Vagina (tissue), 2 donors: ENCODE results near the gene CD4.

Experiments
- POLR2A ChIP-seq, 2 donors: fragments of 450-650 bp; IDR thresholded peaks; one replicate each; pipeline ENCODE4 v1.6.1; 2017; ENCODE audit warnings: antibody characterized with exemption in 2 of 2, mild to moderate bottlenecking in 2 of 2, moderate library complexity in 2 of 2
- TF ChIP-seq, protein P1 (sequence below), 3 experiments: fragments of 450-650 bp in 2 of 3; fragments of 200-600 bp in 1 of 3; sonication (generic) in 1 of 3; IDR thresholded peaks; one replicate each; pipeline ENCODE4 v1.5.1; 2017 to 2019; ENCODE audit warnings: antibody characterized with exemption in 3 of 3, mild to moderate bottlenecking in 2 of 3, moderate library complexity in 2 of 3

DNA sequence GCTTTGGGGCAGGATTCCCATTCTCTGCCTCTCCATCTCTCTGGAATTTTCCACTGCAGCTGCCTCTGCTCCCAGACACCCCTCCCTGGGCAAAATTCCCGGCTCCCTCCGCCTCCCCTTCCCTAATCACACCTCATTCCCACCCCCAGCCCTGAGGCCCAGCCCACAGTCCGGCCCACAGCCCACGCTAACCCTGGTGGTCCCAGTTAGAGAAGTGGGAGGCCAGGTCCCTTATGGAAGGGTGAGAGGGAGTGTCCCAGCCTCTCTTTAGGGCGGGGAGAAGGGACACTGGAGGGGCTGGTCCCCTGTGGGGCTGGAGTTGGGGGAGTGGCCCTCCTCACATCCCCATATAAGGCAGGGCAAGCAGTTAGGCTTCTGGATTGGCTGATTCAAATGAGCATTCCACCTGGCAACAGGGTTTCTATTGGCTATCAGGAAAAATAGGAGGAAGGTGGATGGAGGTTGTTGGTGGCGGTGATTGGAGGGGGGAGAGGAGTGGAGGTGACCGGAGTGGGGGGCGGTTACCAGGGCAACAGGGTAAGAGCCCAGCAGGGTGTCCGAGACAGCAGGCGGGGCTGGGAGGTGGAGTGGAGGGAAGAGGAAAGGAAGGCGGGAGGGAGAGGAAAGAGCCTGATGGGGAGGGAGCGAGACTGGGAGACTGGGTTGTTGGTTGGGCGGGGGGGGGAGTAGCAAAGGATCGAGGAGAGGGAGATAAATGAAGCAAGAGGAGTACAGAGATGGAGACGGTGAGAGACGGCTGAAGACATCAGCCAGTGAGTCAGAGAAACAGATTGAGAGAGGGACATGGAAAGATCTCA, 25.1 kb upstream of the CD4 start:
- TF ChIP-seq, protein P1, sequence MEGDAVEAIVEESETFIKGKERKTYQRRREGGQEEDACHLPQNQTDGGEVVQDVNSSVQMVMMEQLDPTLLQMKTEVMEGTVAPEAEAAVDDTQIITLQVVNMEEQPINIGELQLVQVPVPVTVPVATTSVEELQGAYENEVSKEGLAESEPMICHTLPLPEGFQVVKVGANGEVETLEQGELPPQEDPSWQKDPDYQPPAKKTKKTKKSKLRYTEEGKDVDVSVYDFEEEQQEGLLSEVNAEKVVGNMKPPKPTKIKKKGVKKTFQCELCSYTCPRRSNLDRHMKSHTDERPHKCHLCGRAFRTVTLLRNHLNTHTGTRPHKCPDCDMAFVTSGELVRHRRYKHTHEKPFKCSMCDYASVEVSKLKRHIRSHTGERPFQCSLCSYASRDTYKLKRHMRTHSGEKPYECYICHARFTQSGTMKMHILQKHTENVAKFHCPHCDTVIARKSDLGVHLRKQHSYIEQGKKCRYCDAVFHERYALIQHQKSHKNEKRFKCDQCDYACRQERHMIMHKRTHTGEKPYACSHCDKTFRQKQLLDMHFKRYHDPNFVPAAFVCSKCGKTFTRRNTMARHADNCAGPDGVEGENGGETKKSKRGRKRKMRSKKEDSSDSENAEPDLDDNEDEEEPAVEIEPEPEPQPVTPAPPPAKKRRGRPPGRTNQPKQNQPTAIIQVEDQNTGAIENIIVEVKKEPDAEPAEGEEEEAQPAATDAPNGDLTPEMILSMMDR (IDR thresholded peaks at IDR 0.05) = peak in 1 of 3 experiments; percentile 2
- TF ChIP-seq POLR2A (IDR thresholded peaks at IDR 0.05) = peak in 1 of 2 donors; percentile 22
